Measurements from ENCODE around the gene ROR2.

Gene ROR2

DNA sequence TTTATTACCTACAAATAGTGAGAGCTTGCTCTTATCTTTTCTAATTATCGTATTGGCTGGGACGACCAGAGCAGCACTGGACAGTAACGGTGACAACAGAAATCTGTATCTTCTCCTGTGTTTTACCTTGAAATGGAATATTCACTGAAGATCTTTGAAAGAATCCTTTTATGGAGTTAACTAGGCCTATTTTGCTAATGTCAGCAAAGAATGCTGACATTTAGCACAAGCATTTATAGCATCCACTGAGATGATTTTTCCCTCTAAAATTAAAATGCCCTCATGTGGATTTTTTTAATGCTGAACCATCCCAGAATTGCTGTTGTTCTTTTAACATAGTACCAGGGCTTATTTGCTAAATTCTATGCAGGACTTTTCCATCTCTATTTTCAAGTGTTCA, 59.4 kb downstream of the ROR2 start:
- Histone ChIP-seq H3K4me3 (ENCODE audit: low read length) (no peak overlapping the region), H3K27ac (ENCODE audit: low read depth, low read length) (no peak overlapping the region), H3K36me3 (ENCODE audit: control insufficient read depth, insufficient read depth, low read length) (no peaks in the 10 kb centered on the region), H3K9ac (ENCODE audit: low read length) (no peak overlapping the region), H3K27me3 (ENCODE audit: control insufficient read depth, insufficient read depth, low read length) (no peaks in the 10 kb centered on the region), H3K4me1 (ENCODE audit: control insufficient read depth, insufficient read depth, low read length) (peaks cover 38% of the 10 kb centered on the region)

DNA sequence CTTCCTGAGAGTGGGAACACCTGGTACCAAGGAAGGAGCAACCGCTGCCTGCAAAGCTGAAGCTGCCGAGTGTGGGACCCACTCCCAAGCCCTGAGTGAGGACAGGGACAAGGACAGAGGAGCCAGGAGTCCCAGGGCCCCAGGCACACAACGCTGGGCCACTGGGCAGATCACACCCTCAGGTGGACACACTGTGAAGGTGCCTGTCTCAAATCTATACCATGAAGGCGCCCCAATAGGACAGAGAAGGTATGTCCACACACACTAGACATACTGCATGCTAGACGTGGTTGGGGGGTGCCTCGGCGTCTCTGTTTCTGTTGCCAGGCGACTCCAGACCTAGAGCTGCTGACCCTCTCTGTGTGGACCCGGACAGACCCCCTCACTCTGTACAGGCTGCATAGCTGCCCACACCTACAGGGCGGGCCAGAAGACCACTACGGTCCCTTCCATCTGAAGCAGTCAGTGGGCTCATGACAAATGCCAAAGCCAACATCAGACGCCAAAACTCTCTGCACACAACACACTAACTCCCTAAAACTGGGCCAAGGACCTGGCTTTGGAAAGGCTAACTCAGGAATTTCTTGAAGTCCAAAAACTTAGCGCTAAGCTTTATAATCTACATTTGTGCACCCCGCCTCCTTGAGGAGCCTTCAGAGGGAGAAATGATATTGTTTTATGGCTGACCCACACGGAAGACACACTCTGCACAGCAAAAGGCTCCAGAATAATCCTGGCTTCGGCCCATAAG, 60.7 kb downstream of the ROR2 start:
- H3K36me3 ChIP-seq (ENCODE audit: control insufficient read depth, insufficient read depth, low read length), result no peaks in the 10 kb centered on the region
- H3K27ac ChIP-seq (ENCODE audit: low read depth, low read length), result peak overlapping the region; percentile 16
- no peak overlapping the region for H3K4me3 ChIP-seq (ENCODE audit: low read length)
- H3K4me1 ChIP-seq (ENCODE audit: control insufficient read depth, insufficient read depth, low read length), result peaks cover 38% of the 10 kb centered on the region
- H3K9ac ChIP-seq (ENCODE audit: low read length), result no peak overlapping the region
- H3K27me3 ChIP-seq (ENCODE audit: control insufficient read depth, insufficient read depth, low read length), result no peaks in the 10 kb centered on the region

DNA sequence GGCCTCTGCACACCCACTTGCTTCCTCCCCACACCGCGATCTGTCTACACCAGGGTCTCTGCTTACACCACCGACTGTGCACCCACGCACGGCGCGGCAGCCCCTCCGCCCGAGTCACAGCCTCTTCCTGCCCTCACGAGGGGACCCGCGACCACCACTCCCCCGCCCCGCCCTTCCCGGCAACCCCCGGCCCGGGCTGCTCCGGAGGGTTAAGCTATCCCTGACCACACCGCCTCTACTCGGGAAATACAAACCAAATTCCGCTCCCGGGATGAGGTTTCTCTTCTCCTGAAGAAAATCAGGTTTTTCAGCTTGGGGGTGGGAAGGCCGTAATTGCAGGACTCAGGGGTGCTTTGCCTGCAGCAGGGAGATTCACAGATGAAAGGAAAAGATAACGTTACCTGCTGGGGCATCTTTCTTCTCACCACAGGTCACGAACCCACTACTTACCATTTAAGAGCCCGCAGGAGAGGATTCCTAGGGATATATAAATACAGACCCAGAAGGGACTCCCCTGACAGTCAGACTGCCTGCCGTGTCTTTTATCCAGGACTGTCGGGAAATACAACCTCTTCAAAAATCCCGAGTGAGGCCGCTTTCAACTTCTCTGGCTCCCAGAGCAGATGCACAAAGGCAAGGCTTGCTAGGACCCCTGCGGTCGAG, 63.5 kb downstream of the ROR2 start:
- no peak overlapping the region for H3K4me3 ChIP-seq (ENCODE audit: low read length)
- no peak overlapping the region for H3K9ac ChIP-seq (ENCODE audit: low read length)
- H3K4me1 ChIP-seq (ENCODE audit: control insufficient read depth, insufficient read depth, low read length), result peaks cover 25% of the 10 kb centered on the region
- no peak overlapping the region for H3K27ac ChIP-seq (ENCODE audit: low read depth, low read length)
- H3K36me3 ChIP-seq (ENCODE audit: control insufficient read depth, insufficient read depth, low read length), result no peaks in the 10 kb centered on the region
- H3K27me3 ChIP-seq (ENCODE audit: control insufficient read depth, insufficient read depth, low read length), result no peaks in the 10 kb centered on the region

DNA sequence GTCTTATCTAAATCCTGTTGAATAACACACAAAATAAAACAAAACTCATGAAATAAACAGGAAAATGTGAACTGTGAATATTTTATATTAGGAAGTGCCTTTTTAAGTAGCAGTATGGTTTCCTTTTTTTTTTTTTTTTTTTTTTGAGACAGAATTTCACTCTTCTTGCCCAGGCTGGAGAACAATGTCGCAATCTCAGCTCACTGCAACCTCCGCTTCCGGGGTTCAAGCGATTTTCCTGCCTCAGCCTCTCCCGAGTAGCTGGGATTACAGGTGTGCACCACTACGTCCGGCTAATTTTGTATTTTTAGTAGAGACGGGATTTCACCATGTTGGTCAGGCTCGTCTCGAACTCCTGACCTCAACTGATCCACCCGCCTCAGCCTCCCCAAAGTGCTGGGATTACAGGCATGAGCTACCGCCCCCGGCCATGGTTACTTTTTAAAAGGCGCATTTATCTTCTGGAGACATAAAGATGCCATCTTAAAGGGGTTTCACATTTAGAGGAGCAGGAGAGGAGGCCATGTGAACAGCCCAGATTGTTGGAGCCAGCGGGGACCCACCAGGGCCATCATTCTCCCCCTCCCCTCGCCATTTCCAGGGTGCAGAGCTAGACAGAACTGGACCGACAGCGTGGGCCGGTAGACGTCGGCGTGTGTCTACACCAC, 64.1 kb downstream of the ROR2 start:
- Histone ChIP-seq H3K9ac (ENCODE audit: low read length) (no peak overlapping the region), H3K27ac (ENCODE audit: low read depth, low read length) (no peak overlapping the region), H3K4me3 (ENCODE audit: low read length) (no peak overlapping the region), H3K27me3 (ENCODE audit: control insufficient read depth, insufficient read depth, low read length) (no peaks in the 10 kb centered on the region), H3K36me3 (ENCODE audit: control insufficient read depth, insufficient read depth, low read length) (no peaks in the 10 kb centered on the region), H3K4me1 (ENCODE audit: control insufficient read depth, insufficient read depth, low read length) (peaks cover 22% of the 10 kb centered on the region)

DNA sequence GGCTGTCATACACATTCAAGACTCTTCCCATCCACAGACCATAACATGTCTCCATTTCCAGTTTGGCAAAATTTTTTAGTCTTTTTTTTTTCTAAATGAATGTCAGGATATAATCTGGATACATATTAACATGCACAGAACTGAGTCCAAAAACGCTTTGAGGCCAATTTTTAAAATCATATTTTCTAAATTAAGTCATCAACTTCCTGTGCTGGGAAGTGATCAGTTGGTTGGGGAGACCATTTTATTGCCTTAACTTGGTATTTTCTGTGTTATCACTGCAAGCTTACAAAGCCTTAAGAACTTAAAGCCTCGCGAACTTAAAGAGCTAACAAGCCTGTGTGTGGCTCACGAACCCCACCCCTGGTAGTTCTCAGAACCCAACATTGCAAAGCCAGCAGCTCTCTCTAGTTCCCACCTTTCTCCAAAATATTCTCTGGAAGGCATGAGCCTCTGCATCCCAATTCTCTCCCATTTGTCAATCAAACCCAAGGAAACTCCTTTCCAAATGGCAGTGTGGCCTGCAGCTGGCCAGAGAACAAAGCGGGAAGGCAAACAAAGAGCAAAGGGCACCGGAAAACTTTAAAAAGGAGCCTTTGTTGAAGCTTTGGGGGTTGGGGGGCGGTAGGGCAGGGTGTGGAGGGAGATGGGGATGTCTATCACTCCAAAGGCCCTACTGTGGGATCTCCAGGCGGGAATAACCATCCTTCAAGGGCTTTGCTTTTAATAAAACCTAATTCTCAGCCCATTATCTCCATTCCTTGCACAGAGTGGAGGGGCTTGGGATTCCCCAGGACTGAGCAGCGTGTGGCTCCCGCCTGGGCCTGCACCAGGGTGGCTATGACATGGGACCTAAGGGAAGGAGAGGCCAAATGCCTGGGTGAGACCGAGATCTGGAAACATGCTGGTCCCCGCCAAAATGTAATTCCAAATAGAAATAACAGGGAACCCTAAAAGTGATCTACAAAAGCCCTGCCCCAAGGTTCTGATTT, 65.0 kb downstream of the ROR2 start:
- Histone ChIP-seq H3K27me3 (ENCODE audit: control insufficient read depth, insufficient read depth, low read length) (no peaks in the 10 kb centered on the region), H3K4me3 (ENCODE audit: low read length) (no peak overlapping the region), H3K9ac (ENCODE audit: low read length) (no peak overlapping the region), H3K4me1 (ENCODE audit: control insufficient read depth, insufficient read depth, low read length) (peaks cover 19% of the 10 kb centered on the region), H3K36me3 (ENCODE audit: control insufficient read depth, insufficient read depth, low read length) (no peaks in the 10 kb centered on the region), H3K27ac (ENCODE audit: low read depth, low read length) (peak overlapping the region; percentile 19)

DNA sequence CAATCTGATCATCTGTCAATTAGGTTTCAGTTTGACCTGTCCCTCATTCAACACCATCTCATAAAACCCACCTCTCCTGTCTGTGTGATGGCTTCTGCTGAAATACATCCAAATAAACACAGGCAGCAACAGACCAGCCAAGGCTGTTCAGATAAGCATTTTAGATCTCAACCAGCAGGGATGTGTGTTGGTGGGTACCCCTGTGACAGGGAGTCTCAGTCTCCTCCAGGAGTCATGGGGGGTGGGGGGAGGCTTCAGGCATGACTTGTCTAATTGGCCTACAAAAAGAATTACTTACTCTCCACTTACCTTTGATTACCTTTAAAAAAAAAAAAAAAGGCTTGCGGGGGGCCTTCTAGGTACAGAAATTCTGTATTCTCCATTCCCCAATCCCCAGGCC, 65.9 kb downstream of the ROR2 start:
- Histone ChIP-seq H3K4me1 (ENCODE audit: control insufficient read depth, insufficient read depth, low read length) (peaks cover 11% of the 10 kb centered on the region), H3K27me3 (ENCODE audit: control insufficient read depth, insufficient read depth, low read length) (no peaks in the 10 kb centered on the region), H3K27ac (ENCODE audit: low read depth, low read length) (no peak overlapping the region), H3K4me3 (ENCODE audit: low read length) (no peak overlapping the region), H3K36me3 (ENCODE audit: control insufficient read depth, insufficient read depth, low read length) (no peaks in the 10 kb centered on the region), H3K9ac (ENCODE audit: low read length) (no peak overlapping the region)

DNA sequence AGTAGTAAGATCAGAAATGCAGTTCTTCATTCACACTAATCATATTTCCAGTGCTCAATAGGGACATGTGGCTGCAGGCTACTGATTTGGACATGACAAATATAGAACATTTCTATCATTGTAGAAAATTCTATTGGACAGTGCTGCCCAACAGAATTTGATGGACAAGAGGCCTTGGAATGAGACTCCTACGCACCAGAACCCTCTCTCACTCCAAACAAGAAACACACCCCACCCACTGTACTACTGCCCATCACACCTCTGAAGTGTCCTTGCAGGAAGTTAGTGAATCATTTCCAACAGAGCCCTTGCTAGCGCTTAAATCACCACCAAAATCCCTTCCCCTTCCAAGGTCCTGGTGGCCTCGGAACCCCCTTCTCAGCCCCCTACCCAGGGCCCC, 66.5 kb downstream of the ROR2 start:
- peaks cover 6% of the 10 kb centered on the region for H3K4me1 ChIP-seq (ENCODE audit: control insufficient read depth, insufficient read depth, low read length)
- no peaks in the 10 kb centered on the region for H3K27me3 ChIP-seq (ENCODE audit: control insufficient read depth, insufficient read depth, low read length)
- no peak overlapping the region for H3K9ac ChIP-seq (ENCODE audit: low read length)
- no peak overlapping the region for H3K27ac ChIP-seq (ENCODE audit: low read depth, low read length)
- no peaks in the 10 kb centered on the region for H3K36me3 ChIP-seq (ENCODE audit: control insufficient read depth, insufficient read depth, low read length)
- H3K4me3 ChIP-seq (ENCODE audit: low read length), result no peak overlapping the region

DNA sequence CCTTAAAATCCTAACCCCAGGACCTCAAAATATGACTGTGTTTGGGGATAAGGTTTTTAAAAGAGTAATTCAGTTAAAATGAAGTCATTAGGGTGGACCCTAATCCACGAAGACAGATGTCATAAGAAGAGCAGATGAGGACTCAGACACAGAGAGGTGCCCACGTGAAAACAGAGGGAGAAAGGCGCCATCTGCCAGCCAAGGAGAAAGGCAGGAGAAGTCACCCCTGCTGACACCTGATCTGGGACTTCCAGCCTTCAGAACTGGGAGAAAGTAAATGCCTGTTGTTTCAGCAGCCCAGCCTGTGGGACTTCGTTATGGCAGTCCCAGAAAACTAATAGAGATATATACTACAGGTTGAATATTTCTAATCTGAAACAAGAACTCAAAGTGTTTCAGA, 67.4 kb downstream of the ROR2 start:
- Histone ChIP-seq H3K27ac (ENCODE audit: low read depth, low read length) (no peak overlapping the region), H3K27me3 (ENCODE audit: control insufficient read depth, insufficient read depth, low read length) (no peaks in the 10 kb centered on the region), H3K36me3 (ENCODE audit: control insufficient read depth, insufficient read depth, low read length) (no peaks in the 10 kb centered on the region), H3K9ac (ENCODE audit: low read length) (no peak overlapping the region), H3K4me1 (ENCODE audit: control insufficient read depth, insufficient read depth, low read length) (peaks cover 3% of the 10 kb centered on the region), H3K4me3 (ENCODE audit: low read length) (no peak overlapping the region)

DNA sequence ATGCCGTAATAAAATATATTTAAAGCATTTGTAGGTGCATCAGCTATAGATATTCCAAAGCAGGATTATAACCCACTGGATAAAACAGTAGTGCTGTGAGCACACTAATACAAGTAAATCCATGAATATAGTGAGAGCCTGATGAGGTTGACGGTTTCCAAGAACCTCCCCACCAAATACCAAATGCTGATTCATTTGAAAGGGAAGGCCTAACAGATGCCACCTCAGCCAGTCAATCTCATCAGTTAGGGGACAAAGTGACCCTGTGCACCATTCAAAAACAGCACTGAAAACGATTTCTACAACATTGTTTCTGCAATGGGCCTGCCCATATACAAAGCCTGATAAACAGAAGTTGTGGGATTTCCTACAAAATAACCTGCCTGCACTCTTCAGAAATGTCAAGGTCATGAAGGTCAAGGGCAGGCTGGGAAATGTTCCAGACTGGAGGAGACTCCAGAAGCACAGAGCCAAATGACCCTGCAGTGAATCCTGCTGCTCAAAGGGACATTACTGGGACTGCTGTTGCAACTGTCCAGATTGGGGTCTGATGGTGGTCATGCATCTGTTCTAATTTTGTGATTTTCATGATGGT, 69.6 kb downstream of the ROR2 start:
- peaks cover 3% of the 10 kb centered on the region for H3K4me1 ChIP-seq (ENCODE audit: control insufficient read depth, insufficient read depth, low read length)
- no peaks in the 10 kb centered on the region for H3K36me3 ChIP-seq (ENCODE audit: control insufficient read depth, insufficient read depth, low read length)
- H3K4me3 ChIP-seq (ENCODE audit: low read length), result no peak overlapping the region
- H3K27me3 ChIP-seq (ENCODE audit: control insufficient read depth, insufficient read depth, low read length), result no peaks in the 10 kb centered on the region
- H3K27ac ChIP-seq (ENCODE audit: low read depth, low read length), result peak overlapping the region; percentile 7
- H3K9ac ChIP-seq (ENCODE audit: low read length), result no peak overlapping the region

DNA sequence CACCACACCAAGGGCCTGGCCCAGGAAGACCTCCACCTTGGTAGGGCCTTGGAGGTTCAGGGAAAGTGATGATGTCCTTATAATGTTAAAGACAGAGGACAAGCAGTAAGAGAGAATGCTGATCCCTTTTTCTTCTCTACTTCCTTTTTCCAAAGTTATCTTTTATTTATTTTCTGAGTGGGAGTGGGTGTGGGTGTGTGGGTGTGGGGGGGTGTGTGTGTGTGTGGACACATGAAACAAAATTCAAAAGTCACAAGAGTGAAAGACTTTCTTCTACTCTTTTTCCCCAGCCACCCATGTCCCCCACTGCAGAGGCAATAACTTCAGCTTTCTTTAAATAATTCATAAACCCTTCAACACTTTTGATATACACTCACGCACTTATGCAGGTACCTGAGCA, 70.8 kb downstream of the ROR2 start:
- no peak overlapping the region for H3K27ac ChIP-seq (ENCODE audit: low read depth, low read length)

DNA sequence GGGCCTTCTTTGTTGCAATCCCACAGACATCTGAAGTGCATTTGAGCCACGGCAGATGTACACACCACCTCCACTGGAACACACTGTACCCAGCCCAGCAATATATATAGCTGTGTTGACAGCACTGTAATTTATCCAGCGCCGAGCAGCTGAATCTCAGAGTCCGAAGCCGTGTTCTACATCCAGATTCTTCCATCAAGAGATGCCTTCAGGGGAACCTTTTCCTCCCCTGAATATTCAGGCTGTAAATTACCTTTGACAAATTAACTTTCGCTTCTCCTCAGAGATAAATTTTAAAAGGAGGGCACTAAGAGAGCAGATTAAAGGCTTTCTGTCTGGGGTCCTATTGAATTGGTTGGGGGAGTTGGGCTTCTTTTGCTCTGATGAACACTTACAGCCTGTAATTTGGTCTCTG, 76.4 kb downstream of the ROR2 start:
- Histone ChIP-seq H3K27me3 (ENCODE audit: control insufficient read depth, insufficient read depth, low read length) (no peaks in the 10 kb centered on the region), H3K27ac (ENCODE audit: low read depth, low read length) (peak overlapping the region; percentile 85), H3K4me1 (ENCODE audit: control insufficient read depth, insufficient read depth, low read length) (peaks cover 9% of the 10 kb centered on the region), H3K9ac (ENCODE audit: low read length) (no peak overlapping the region), H3K36me3 (ENCODE audit: control insufficient read depth, insufficient read depth, low read length) (no peaks in the 10 kb centered on the region), H3K4me3 (ENCODE audit: low read length) (no peak overlapping the region)

More for the DNA sequence above, 70.8 kb downstream of the ROR2 start:
- peaks cover 3% of the 10 kb centered on the region for H3K4me1 ChIP-seq (ENCODE audit: control insufficient read depth, insufficient read depth, low read length)
- no peaks in the 10 kb centered on the region for H3K36me3 ChIP-seq (ENCODE audit: control insufficient read depth, insufficient read depth, low read length)
- no peak overlapping the region for H3K9ac ChIP-seq (ENCODE audit: low read length)
- H3K27me3 ChIP-seq (ENCODE audit: control insufficient read depth, insufficient read depth, low read length), result no peaks in the 10 kb centered on the region
- H3K4me3 ChIP-seq (ENCODE audit: low read length), result no peak overlapping the region
